PC-9 (cell line): ENCODE measurements around the gene TSC1.

ENCODE experiments used
- EZH2 ChIP-seq: fragments of 200-600 bp; sonication (generic); IDR thresholded peaks from 2 replicates; pipeline ENCODE4 v1.8.0; 2017; ENCODE audit warnings: antibody characterized with exemption, low read depth
- TF ChIP-seq, protein P1 (sequence below): fragments of 200-600 bp; sonication (generic); conservative IDR thresholded peaks from 2 replicates; pipeline ENCODE4 v1.6.1; 2017; ENCODE audit warnings: mixed run types, antibody characterized with exemption, mild to moderate bottlenecking, moderate library complexity

DNA sequence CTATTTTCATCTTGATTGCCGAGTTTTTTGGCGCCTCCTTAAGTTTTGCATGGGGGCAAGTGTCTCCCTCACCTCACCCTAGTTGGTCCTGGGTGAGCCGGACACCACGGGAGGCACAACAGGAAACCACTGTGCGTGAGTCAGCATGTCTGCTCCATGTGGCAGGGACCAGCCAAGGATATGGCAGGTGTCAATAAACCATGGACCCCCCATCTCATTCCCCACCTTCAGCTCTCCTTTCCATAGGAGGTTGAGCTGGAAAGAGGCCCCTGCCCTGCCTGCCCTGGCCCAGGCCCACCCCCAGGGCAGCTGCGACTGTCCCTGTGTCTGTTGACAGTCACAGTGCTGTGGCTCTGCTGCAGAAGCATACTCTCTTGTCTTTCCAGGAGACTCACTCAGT is 62.6 kb downstream of the TSC1 start:
- TF ChIP-seq, protein P1, sequence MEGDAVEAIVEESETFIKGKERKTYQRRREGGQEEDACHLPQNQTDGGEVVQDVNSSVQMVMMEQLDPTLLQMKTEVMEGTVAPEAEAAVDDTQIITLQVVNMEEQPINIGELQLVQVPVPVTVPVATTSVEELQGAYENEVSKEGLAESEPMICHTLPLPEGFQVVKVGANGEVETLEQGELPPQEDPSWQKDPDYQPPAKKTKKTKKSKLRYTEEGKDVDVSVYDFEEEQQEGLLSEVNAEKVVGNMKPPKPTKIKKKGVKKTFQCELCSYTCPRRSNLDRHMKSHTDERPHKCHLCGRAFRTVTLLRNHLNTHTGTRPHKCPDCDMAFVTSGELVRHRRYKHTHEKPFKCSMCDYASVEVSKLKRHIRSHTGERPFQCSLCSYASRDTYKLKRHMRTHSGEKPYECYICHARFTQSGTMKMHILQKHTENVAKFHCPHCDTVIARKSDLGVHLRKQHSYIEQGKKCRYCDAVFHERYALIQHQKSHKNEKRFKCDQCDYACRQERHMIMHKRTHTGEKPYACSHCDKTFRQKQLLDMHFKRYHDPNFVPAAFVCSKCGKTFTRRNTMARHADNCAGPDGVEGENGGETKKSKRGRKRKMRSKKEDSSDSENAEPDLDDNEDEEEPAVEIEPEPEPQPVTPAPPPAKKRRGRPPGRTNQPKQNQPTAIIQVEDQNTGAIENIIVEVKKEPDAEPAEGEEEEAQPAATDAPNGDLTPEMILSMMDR: no peak
- no peak for TF ChIP-seq EZH2
